ENCODE measurements around the gene KCTD18. TPM values are rescaled to one million over a fixed set of nuclear protein-coding genes. Genes with fewer than 3 reads are reported as not detected.
A peak's percentile ranks its signal among the peaks of the same experiment; 100 is the strongest.

KCTD18 gene
- total RNA-seq (ENCODE audit: insufficient read depth, low replicate concordance), result 31.5 TPM

DNA sequence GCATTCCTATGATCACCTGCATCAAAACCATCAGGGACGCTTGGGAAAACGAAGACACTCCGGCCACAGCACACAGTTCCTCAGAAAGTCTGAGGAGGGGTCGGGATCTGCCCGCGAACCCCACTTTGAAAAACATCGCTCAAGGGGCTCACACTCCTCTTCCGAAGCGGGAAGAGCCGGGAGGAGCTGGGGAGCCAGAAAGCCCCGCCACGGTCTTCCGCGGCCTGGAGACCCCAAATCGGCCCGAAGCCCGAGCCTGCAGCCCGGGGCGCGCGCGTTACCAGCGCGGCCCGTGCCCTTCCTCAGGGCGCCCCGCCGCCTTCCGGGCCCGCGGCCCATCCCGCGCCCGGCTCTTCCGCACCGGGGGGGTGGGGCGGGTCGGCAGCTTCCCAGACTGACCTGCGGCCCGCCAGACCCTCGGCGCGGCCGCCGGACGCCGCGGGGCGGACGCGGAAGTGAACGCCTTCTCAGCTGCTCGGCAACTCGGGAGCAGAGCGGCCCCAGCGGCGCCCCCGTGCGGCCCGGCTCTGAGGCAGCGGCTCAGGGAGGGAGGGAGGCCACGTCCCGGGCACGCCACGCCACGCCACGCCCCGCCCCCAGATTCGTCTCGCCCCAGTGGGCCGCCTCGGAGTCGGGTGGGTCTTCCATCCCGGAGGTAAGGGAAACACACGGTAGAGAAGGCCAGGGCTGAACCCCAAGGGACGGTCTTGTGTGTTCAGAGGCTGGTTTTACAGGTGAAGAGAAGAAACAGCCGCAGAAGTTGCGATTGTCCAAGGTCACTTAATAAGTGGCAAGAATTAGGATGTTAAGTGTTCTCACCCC, at the start of gene KCTD18:
Gene KCTD18 (minus strand): TSS at position 457 of the 822 bp plus-strand sequence. CDS start 3,052 bp downstream, outside the sequence.
- DNase-seq (ENCODE audit: low spot score), result peak; percentile 92

DNA sequence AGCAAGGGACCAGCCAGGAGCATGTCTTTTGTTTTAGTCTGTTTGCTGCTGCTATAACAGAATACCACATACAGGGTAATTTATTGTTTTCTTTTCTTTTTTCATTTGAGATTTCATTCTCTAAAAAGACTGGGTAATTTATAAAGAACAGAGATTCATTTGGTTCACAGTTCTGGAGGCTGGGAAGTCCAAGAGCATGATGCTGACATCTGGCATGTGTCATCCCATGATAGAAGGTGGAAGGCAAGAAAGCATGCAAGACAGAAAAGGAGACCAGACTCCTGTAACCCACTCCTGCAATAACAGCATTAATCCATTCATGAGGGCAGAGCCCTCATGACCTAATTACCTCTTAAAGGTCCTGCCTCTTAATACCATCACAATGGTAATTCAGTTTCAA, 30.9 kb upstream of the KCTD18 start:
- no peak for DNase-seq (ENCODE audit: low spot score)

DNA sequence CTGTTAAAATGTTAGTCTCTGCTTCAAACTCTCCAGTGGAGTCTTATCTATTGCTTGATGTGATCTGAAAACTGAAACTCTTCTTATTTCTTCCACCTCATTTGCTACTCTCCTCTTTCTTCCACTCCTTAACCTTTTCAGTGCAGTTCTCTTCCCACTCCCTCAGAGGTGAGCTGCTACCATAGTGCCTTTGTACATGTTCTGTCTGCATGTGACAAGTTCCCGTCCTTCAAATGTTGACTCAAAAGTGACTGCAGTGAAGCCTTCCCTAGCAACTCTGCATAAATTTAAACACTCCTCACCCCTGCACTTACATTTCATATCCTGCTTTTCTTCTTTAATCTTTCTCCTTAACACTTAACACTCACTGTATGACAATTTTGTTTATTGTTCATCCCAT, 28.3 kb upstream of the KCTD18 start:
- DNase-seq (ENCODE audit: low spot score), result no peak

DNA sequence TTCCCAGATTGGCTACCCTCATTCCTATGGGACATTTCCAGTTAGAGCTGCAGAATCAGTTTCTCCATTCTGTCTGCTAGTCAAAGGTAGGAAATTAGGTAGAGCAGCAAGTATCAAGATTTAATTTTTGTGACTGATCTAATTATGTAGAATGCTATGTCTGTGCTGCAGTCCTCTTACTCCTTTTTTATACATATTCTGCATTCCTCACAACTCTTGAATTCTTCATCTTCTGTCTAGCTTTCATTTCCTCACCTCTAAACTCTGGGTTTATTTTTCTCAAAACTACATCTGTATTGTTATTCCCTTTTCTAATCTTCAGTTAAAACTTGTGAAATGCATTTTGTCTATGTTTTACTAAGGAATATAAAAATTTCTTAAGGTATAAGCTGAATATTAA, 24.7 kb upstream of the KCTD18 start:
- DNase-seq (ENCODE audit: low spot score), result no peak

DNA sequence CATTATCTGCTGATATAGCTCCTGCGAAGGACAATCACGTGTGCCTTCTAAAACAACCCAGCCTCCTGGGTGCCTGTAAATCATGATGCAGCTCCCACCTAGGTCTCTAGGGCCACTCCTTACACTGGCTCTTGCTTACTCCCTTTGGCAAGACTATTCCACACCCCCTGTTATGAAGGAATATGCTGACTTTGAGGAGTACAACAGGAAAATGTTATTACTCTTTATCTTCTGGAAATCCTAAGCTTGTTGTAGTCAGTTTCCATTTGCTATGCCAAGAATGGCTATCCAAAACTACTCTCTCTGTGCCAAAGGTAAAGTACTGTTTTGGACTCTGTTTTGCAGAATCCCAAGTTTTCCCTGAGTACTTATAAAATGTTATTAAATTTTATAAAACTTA, 23.9 kb upstream of the KCTD18 start:
- no peak for DNase-seq (ENCODE audit: low spot score)

DNA sequence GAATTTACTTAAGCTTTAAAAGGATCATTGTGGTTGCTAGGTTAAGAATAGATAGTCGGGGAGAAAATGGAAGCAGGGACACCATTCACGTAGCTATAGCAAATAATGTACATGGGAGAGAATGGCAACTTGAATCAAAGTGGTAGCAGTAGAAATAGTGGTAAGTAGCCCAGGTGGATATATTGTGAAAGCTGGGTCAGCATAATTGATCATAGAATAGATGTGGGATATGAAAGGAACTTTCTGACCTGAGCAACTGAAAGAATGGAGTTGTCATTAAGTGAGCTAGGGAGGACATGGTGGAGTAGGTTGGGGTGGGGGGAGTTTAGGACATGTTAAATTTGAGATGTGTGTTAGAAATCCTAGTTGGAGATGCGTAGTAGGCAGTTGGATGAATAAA, 18.4 kb upstream of the KCTD18 start:
- no peak for DNase-seq (ENCODE audit: low spot score)

DNA sequence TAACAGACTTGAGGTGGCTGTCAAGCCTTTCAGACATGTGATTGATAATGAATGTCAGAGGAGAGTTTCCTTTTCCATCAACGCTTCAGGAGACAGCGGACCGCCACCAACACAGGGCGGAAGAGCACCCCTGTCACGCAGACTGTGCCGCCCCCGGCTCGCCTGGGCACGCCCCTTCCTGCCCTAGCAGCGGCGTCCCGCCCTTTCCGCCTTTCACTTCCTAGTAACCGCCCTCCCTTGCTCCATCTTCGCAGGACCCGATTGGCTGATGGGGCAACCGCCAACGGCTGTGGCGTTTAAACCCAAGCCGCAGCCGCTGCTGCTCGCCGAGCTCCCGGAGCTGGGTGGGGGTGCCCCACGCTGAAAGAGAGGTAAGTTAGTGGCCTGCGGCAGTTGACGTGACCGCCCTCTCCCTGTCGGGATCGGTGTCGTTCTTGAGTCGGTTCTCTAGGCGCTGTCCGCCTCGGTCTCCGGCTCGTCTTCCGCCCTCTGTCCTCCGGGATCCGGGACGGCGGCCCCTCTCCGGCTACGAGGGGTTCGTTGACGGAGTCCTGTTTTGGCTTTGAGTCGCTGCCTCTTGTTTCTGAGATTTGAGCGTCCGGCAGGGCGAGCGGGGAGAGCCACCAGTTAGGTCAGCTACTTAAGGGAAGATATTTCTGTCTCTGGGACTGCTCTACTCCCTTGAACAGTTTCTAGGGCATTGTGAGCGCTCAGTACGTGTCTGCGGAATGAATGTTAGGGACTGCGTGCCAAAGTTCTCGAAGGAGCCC, 16.2 kb upstream of the KCTD18 start, which contains the start of gene SGO2:
Gene SGO2 (plus strand): TSS at position 326 of the 770 bp plus-strand sequence. CDS start 6,769 bp downstream, outside the sequence.
- DNase-seq (ENCODE audit: low spot score), result peak; percentile 97

DNA sequence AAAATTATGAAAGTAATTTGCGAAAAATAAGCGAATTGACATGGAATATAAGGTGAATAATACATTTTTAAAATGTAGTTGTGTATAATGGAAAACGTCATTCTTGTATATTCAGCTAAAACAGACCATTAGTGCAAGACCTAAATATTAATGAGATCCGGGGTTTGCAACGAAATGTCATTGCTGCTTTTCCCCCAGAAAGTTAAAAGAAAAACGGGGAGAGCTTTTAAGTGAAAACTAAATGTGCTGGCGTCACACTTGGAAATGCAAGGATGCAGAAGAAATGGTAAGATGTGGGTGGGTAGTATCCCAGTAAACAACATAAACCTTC, 15.6 kb upstream of the KCTD18 start:
- no peak for DNase-seq (ENCODE audit: low spot score)

DNA sequence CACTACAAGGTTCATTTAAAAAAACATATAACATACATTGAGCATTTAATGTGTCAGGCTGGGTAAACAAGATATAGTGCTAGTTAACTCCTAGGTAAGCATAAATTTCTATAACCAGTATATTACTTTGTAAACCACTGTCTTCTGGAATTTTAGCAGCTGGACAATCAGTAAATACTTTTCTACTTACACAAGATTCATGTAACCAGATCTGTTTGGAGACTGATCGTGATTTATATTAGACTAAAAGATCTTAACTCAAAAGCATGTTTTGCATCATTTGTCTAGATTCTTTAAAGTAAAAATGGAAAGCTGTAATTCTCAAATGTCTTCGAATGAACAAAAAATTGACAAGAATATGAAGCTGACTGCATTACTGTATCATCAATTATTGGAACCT, 15.2 kb upstream of the KCTD18 start:
- DNase-seq (ENCODE audit: low spot score), result peak; percentile 20

DNA sequence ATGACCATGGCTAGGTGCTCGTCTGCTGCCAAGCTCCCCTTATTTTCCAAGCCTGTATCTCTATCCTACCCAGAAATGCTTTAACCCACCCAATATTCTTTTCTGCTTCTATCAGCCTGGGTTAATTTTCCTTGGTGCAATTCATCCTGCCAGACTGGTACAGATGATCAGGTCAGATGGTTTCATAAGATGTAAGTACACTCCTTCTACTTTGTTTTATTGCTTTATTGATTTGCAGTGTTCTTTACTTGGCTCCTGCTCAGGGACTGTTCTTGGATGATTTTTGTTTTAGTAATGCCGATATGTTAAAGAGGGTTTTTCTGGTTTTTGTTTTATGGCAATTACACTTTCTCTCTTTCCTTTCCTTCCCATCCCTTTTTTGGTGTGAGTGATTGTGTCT, 13.7 kb upstream of the KCTD18 start:
- DNase-seq (ENCODE audit: low spot score), result no peak

DNA sequence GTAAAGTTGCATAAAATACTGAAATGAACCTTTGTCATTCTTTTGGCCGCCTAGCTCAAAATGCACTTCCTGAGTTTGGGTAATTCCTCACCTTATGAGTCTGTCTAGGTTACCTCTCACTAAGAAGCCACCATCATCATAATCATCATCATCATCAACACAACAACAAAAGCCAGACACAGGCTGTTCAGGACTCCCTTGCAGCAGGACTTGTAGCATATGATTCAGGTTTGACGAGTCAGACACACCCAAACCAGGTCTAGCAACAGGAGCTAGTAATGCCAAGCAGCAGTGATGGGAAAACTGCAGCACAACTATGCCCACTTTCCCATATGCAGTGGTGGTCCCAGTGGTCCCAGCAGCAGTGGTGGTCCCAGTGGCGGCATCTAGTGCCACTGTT, 13.3 kb upstream of the KCTD18 start:
- no peak for DNase-seq (ENCODE audit: low spot score)

DNA sequence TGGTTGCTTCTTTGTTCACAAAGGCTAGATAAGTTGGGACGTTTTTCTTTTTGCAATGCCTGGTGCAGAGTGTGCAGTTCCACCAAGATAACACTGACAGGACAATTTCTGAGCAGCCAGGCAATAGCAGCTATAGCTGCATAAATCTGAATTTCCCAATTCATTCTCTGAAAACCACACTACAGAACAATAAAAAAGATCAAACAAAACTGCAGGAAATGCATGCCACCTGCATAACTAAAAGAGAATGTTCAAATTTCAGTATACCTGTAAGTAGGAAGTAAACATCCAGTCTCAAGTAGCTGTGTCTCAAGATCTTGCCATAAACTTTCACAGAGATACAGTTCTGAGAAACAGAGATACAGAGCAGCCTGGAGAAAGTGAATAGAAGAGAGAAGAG, 5.3 kb upstream of the KCTD18 start:
- no peak for DNase-seq (ENCODE audit: low spot score)

DNA sequence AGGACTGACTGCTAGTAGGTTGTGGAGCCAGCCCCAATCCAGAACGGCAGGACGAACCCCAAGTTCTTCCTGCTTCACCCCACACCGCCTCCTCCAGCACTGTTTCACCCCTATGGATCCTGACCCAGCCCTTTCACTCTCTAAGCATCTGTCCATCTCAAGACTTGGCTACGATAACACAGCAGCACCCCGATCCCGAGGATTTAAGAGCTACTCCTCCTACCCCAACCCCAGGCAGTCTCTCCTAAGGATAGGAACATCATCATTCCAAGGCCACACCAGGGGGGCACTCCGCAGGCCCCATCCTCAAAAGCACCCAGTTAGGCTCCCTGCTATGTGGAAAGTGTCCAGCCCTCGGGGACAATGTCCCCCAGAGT, 645 bp downstream of the KCTD18 start:
- peak; percentile 14 for DNase-seq (ENCODE audit: low spot score)

DNA sequence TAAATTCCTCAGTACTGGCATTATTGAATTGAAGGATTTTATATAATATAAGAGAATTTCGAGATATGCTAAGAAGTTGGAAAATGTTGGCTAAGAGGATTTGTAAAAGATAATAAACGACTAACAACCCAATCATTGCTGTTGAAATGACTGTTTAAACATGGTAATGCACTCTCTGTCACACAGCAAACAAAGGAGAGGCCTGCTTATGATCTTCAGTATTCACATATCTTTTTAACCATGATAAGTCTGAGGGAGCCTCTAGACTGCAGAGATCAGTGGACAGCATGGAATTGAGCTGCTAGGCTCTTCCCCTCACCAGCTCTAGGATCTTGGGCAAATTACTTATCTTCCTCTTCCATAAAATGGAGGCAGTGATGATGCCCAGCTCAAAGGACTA, 2.7 kb downstream of the KCTD18 start:
- no peak for DNase-seq (ENCODE audit: low spot score)

DNA sequence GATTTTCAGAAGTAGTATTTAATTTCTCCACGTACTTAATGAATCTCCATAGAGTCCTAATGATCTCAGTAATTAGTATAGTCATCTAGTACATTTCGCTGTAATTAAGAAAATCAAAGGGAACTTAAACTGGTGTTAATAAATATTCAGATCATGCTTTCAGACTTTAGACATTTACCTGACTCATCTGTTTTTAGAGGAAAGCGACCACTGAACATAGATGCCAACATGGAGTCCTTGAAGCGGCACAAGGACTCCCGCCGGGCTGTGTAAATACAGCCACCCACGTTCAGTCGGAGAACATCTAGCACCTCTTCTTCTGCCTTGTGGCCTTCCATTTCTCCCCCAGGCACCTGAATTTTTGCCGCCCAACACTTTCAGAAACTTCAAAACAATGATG, 3.2 kb downstream of the KCTD18 start:
- DNase-seq (ENCODE audit: low spot score), result no peak

DNA sequence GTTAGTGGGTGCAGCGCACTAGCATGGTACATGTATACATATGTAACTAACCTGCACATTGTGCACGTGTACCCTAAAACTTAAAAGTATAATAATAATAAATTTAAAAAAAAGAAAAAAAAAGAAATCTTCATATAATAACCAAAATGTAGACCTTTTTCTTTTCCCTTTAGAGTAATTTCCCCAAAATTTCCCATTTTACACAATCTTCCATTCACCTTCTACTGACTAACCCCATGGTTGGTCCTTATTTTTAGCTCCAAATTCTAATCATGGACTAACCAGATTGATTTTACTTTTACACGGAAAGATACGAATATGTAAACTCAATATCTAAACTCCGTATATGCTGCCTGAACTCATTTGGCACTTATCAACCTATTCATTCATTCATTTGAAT, 7.7 kb downstream of the KCTD18 start:
- no peak for DNase-seq (ENCODE audit: low spot score)

DNA sequence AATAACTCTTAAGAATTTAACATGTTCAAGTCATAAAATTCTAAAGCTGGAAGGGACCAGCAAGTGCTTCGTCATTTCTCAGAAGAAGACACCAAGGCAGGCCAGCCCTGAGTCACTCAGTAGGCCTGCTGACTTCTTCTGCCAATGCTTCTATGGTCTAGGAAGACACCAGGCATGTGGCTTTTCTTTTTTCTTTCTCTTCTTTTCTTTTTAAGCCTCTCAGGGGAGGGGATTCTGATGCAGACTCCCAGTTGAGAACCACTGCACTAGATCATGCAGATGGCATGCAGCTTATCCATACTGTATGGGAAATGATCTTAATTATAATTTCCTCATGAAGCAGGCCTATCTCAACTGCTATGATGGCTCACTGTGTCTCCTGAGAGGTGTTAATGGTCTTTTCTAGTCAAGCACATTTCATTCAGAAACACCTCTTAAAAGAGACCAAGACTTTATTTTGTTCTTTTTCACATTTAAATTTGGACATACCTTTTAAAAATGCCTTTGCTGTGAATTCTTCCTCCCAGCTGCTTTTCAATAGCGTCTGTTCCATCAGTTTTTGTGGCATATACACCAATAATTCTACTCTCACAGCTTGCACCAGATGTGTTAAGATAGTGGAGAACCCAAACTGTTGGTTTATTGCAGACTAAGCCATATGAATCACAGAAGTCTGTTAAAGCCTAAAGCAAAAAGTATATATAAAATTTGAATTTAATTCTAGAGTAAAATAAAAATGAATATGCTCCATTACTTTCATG, 11.3 kb downstream of the KCTD18 start:
- DNase-seq (ENCODE audit: low spot score), result no peak

DNA sequence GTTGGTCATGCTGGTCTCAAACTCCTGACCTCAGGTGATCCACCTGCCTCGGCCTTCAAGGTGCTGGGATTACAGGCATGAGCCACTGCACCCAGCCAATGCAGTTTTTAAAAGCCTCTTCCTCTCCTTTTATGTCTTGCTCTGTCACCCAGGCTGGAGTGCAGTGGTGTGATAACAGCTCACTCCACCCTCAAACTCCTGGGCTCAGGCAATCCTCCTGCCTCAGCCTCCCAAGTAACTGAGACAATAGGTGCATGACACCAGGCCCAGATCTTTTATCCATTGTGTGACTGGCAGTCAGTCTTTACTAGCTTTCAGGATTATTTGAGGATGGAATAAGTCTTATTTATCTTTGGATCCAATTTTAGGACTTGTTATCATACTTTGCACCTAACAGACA, 13.2 kb downstream of the KCTD18 start:
- DNase-seq (ENCODE audit: low spot score), result no peak

DNA sequence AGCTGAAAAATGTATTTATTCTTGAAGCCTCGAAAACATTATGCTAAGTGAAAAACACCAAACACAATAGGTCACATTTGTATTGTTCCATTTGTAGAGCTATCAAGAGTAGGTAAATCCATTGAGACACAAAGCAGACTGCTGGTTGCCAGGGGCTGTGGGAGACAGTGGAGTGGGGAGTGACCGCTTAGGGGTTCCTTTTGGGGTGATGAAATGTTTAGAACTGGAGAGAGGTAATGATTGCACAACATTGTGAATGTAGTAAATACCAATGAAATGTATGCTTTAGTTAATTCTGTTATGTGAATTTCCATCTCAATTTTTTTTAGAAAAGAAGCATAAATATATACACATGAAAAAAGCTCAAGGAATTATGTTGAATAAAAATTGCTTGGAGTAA, 15.8 kb downstream of the KCTD18 start:
- DNase-seq (ENCODE audit: low spot score), result no peak

DNA sequence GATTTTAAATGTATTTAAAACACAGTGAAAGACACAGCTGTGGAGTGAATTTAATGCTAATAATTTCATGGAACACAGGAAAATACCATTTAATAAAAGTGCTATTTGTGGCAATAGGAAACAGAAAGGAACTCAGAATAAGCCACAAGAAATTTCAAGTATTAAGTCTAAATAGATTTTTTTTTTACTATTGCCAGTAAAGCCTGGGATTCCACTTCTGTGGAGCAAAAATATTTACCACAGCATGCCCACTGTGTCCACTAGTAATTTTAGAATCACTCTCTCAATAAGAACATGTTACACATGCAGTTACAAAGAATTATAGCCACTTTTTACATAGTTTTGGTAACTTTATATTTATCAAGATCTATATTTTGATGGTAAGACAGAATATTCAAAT, 17.2 kb downstream of the KCTD18 start:
- DNase-seq (ENCODE audit: low spot score), result no peak

DNA sequence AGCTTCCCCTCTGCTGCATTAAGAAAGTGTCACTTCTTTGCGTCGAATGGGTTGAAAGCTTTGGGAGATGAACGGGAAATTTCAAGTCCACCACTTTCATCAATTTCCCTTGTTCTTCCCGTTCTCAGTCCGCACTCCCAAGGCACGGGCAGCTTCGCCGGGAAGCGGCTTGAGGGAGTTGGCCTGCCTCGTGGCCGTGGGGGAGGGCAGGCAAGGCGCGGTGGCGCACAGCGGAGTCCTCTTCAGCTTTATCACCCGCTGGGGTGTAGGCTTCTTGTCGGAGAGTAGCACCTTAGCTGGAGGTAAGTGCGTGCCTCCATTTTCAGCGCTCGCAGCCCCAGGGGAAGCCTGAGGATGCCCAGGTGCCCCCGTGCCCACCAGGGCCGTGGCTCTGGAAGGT, 19.9 kb downstream of the KCTD18 start:
- no peak for DNase-seq (ENCODE audit: low spot score)

DNA sequence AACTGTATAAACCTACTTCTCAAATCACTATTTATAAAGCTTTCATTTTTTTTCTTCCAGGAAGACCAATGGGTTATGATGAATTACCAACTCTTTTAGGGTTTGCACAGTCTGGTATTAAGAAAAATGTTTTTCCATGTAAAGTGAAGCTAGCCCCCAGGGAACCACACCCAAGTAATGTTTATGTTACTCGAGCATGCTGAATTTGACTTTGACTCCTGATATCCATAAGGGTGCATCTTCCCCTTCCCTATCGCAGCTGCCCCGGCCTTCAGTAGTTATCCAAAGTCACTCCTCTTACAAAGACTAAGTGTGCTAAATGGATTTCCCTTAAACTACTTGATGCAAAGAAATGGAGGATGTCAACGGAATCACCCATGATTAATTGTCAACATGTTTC, 21.7 kb downstream of the KCTD18 start:
- no peak for DNase-seq (ENCODE audit: low spot score)
